ENCODE results near the gene WASHC4.

WASHC4 gene

GRCh38 chr12:105205322-105206048, 98.0 kb downstream of the WASHC4 start:
- no peak for DNase-seq (ENCODE audit: low read depth in 1 of 2, low spot score in 1 of 2)

- DNase-seq (ENCODE audit: low read depth in 1 of 2, low spot score in 1 of 2): no peak
Measured at GRCh38 chr12:105206686-105207374, 99.3 kb downstream of the WASHC4 start.

- no peak for DNase-seq (ENCODE audit: low read depth in 1 of 2, low spot score in 1 of 2)
Measured at GRCh38 chr12:105209091-105209490, 101.6 kb downstream of the WASHC4 start.

- no peak for DNase-seq (ENCODE audit: low read depth in 1 of 2, low spot score in 1 of 2)
Measured at GRCh38 chr12:105212438-105212837, 104.9 kb downstream of the WASHC4 start.

- no peak for DNase-seq (ENCODE audit: low read depth in 1 of 2, low spot score in 1 of 2)
Measured at GRCh38 chr12:105214148-105214547, 106.6 kb downstream of the WASHC4 start.

GRCh38 chr12:105214670-105215375, 107.3 kb downstream of the WASHC4 start:
- no peak for DNase-seq (ENCODE audit: low read depth in 1 of 2, low spot score in 1 of 2)

GRCh38 chr12:105218434-105218833, 110.9 kb downstream of the WASHC4 start:
- DNase-seq (ENCODE audit: low read depth in 1 of 2, low spot score in 1 of 2): no peak
